ENCODE measurements around the gene GRIK4.
"Not testable (repeated sequence)": the region's sequence is repeated elsewhere in the genome, so short reads cannot be mapped to it uniquely, and the experiment has no call there.

Gene GRIK4

DNA sequence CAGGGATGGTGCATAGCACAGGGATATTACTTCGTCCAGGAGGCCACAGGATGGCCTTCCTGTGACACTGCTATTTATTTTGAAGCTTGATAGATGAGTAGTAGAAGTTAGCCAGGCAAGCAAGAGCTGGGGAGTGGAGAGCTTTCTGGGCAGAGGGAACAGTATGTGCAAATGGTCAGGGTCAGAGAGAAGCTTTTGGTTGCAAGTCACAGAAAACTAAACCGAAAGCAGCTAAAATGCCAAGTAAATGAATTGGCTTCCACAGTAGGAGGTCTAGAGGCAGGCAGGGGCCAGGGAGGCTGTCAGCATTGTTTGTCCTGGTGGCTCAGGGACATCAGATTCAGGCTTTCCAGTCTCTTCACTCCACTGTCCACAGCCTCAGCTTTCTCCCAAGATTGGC, 247.5 kb downstream of the GRIK4 start:
- no peaks in the 10 kb centered on the region for H3K36me3 ChIP-seq (ENCODE audit: insufficient read depth, low read length)
- H3K4me1 ChIP-seq (ENCODE audit: insufficient read depth, low read length) = 0 out of 2 replicates have a peak, but pooled peaks cover 6% of the 10 kb centered on the region
- 57% methylated on average over 2 of the region's 2 CpGs for WGBS
- no peaks in the 10 kb centered on the region for H3K9me3 ChIP-seq (ENCODE audit: insufficient read depth, low read depth, low read length)
- H3K27me3 ChIP-seq (ENCODE audit: insufficient read depth, low read length) = no peaks in the 10 kb centered on the region
- no peak overlapping the region for H3K27ac ChIP-seq (ENCODE audit: low read depth, low read length)
- no peak overlapping the region for H3K4me3 ChIP-seq (ENCODE audit: low read length)
- no peak overlapping the region for H3K9ac ChIP-seq (ENCODE audit: low read depth, low read length)

DNA sequence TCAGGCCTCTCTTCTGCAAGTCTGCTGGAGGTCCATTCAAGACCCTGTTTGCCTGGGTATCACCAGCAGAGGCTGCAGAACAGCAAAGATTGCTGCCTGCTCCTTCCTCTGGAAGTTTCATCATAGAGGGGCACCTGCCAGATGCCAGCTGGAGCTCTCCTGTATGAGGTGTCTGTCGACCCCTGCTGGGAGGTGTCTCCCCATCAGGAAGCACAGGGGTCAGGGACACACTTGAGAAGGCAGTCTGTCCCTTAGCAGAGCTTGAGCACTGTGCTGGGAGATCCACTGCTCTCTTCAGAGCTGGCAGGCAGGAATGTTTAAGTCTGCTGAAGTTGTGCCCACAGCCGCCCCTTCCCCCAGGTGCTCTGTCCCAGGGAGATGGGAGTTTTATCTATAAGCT, 254.2 kb downstream of the GRIK4 start:
- H3K36me3 ChIP-seq (ENCODE audit: insufficient read depth, low read length); H3K9ac ChIP-seq (ENCODE audit: low read depth, low read length); H3K27ac ChIP-seq (ENCODE audit: low read depth, low read length); H3K27me3 ChIP-seq (ENCODE audit: insufficient read depth, low read length); H3K9me3 ChIP-seq (ENCODE audit: insufficient read depth, low read depth, low read length); H3K4me3 ChIP-seq (ENCODE audit: low read length); H3K4me1 ChIP-seq (ENCODE audit: insufficient read depth, low read length): not testable (repeated sequence)
- 86% methylated on average over 2 of the region's 2 CpGs for whole genome bisulfite sequencing

DNA sequence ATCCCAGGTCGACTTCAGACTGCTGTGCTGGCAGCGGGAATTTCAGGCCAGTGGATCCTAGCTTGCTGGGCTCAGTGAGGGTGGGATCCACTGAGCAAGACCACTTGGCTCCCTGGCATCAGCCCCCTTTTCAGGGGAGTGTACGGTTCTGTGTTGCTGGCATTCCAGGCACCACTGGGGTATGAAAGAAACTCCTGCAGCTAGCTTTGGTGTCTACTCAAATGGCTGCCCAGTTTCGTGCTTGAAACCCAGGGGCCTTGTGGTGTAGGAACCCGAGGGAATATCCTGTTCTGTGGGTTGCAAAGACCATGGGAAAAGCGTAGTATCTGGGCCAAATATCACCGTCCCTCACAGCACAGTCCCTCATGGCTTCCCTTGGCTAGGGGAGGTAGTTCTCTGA, 254.8 kb downstream of the GRIK4 start:
- H3K9me3 ChIP-seq (ENCODE audit: insufficient read depth, low read depth, low read length) = peaks cover 3% of the 10 kb centered on the region; the same call in 1 of the 2 replicates
- peaks cover 4% of the 10 kb centered on the region; the same call in 1 of the 2 replicates for H3K4me1 ChIP-seq (ENCODE audit: insufficient read depth, low read length)
- H3K36me3 ChIP-seq (ENCODE audit: insufficient read depth, low read length) = no peaks in the 10 kb centered on the region
- no peaks in the 10 kb centered on the region for H3K27me3 ChIP-seq (ENCODE audit: insufficient read depth, low read length)
- 84% methylated on average over 7 of the region's 7 CpGs for WGBS
- H3K9ac ChIP-seq (ENCODE audit: low read depth, low read length) = no peak overlapping the region
- no peak overlapping the region for H3K27ac ChIP-seq (ENCODE audit: low read depth, low read length)
- H3K4me3 ChIP-seq (ENCODE audit: low read length) = no peak overlapping the region

DNA sequence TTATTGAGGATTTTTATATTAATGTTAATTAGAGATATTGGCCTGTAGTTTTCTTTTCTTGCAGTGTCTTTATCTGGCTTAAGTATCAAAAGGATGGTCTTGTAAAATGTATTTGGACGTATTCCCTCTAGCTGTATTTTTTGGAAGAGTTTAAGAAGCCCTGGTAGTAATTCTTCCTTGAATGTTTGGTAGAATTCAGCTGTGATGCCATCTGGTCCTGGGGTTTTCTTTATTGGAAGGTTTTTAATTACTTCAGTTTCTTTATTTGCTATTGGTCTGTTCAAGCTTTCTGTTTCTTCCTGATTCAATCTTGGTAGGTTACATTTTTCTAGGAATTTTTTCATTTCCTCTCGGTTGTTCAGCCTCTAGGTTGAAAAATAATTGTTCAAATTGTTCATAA, 257.4 kb downstream of the GRIK4 start:
- Histone ChIP-seq H3K36me3 (ENCODE audit: insufficient read depth, low read length) (no peaks in the 10 kb centered on the region), H3K4me1 (ENCODE audit: insufficient read depth, low read length) (peaks cover 6% of the 10 kb centered on the region; the same call in 1 of the 2 replicates), H3K27me3 (ENCODE audit: insufficient read depth, low read length) (no peaks in the 10 kb centered on the region), H3K4me3 (ENCODE audit: low read length) (no peak overlapping the region), H3K27ac (ENCODE audit: low read depth, low read length) (no peak overlapping the region), H3K9me3 (ENCODE audit: insufficient read depth, low read depth, low read length) (peaks cover 8% of the 10 kb centered on the region; the same call in 1 of the 2 replicates), H3K9ac (ENCODE audit: low read depth, low read length) (no peak overlapping the region)
- WGBS = 88% methylated on average over 1 of the region's 2 CpGs

DNA sequence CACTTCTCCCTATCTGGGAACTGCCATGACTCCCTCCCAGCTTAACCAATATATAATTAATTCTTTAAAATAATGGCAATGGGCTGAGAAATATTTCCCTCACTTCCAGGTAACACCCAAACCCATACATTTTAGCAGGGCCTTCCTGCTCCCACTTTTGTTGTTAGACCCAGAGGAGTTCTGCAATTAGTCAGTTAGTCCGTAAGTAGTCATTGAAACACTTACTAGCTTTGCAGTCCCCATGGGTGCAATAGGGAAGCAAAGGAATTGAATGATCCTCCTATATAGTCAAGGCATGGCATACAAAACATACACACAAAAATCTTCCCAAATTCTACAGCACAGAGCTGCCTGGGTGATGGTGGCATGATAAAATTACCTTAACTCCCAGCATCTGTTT, 258.4 kb downstream of the GRIK4 start:
- peaks cover 6% of the 10 kb centered on the region; the same call in 1 of the 2 replicates for H3K4me1 ChIP-seq (ENCODE audit: insufficient read depth, low read length)
- no peak overlapping the region for H3K27ac ChIP-seq (ENCODE audit: low read depth, low read length)
- H3K4me3 ChIP-seq (ENCODE audit: low read length) = no peak overlapping the region
- H3K36me3 ChIP-seq (ENCODE audit: insufficient read depth, low read length) = no peaks in the 10 kb centered on the region
- no peaks in the 10 kb centered on the region for H3K27me3 ChIP-seq (ENCODE audit: insufficient read depth, low read length)
- H3K9ac ChIP-seq (ENCODE audit: low read depth, low read length) = no peak overlapping the region
- 92% methylated on average over 1 of the region's 1 CpG for WGBS
- H3K9me3 ChIP-seq (ENCODE audit: insufficient read depth, low read depth, low read length) = peaks cover 8% of the 10 kb centered on the region; the same call in 1 of the 2 replicates

DNA sequence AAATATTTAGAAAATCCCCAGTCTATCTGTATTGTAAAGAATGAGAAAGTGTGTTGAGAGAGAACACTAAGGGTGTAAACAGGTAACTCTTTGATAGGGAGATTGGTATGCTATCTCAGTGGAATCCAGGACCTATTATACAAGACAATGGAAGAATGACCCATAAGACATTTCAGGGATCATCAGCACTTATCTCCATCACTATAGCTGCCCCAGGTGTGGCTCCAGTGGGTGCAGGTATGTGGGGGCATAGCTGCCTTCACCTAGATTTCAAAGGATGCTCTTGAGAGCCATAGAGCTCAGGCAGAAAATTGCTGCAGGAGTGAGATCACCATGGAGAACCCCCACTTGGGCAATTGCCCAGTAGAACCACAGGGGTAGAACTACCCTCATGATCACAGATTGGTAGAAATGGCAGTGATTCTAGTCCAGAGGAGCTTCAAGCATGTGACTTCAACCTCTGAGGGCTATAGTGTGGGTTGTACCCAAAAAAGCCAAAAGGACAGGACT, 260.1 kb downstream of the GRIK4 start:
- Histone ChIP-seq H3K9ac (ENCODE audit: low read depth, low read length) (no peak overlapping the region), H3K4me3 (ENCODE audit: low read length) (no peak overlapping the region), H3K27ac (ENCODE audit: low read depth, low read length) (peak overlapping the region; percentile 70; the same call in 1 of the 2 replicates), H3K36me3 (ENCODE audit: insufficient read depth, low read length) (no peaks in the 10 kb centered on the region), H3K9me3 (ENCODE audit: insufficient read depth, low read depth, low read length) (peaks cover 8% of the 10 kb centered on the region; the same call in 1 of the 2 replicates), H3K27me3 (ENCODE audit: insufficient read depth, low read length) (no peaks in the 10 kb centered on the region), H3K4me1 (ENCODE audit: insufficient read depth, low read length) (peaks cover 11% of the 10 kb centered on the region)

DNA sequence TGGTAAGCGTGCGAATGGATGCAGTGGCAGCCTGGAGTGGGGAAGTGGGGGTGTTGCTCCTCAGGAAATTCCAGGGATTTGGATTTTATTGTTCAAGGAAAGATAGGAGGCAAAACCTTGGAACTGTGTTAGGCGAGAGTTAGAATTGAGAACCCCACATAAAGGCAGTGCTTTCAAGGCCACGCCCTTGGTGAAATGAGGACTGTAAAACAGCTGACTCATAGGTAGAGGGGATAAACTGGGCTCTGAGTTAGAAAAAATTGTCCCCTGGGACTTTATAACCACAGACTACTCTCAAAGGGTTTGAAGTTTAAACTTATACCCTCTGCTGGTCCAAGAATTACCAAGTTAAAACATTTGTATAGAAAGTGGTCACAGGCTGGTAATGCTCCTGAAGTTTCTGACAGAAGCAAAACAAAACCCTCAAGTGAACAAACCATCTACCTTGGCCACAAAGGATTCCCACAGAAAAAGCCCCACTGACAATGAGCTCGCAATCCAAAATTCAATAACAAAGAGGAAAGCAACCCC, 262.0 kb downstream of the GRIK4 start:
- Histone ChIP-seq H3K9ac (ENCODE audit: low read depth, low read length) (no peak overlapping the region), H3K36me3 (ENCODE audit: insufficient read depth, low read length) (no peaks in the 10 kb centered on the region), H3K4me3 (ENCODE audit: low read length) (no peak overlapping the region), H3K27me3 (ENCODE audit: insufficient read depth, low read length) (no peaks in the 10 kb centered on the region), H3K4me1 (ENCODE audit: insufficient read depth, low read length) (peaks cover 20% of the 10 kb centered on the region), H3K27ac (ENCODE audit: low read depth, low read length) (no peak overlapping the region), H3K9me3 (ENCODE audit: insufficient read depth, low read depth, low read length) (peaks cover 6% of the 10 kb centered on the region; the same call in 1 of the 2 replicates)
- WGBS = 94% methylated on average over 5 of the region's 5 CpGs

DNA sequence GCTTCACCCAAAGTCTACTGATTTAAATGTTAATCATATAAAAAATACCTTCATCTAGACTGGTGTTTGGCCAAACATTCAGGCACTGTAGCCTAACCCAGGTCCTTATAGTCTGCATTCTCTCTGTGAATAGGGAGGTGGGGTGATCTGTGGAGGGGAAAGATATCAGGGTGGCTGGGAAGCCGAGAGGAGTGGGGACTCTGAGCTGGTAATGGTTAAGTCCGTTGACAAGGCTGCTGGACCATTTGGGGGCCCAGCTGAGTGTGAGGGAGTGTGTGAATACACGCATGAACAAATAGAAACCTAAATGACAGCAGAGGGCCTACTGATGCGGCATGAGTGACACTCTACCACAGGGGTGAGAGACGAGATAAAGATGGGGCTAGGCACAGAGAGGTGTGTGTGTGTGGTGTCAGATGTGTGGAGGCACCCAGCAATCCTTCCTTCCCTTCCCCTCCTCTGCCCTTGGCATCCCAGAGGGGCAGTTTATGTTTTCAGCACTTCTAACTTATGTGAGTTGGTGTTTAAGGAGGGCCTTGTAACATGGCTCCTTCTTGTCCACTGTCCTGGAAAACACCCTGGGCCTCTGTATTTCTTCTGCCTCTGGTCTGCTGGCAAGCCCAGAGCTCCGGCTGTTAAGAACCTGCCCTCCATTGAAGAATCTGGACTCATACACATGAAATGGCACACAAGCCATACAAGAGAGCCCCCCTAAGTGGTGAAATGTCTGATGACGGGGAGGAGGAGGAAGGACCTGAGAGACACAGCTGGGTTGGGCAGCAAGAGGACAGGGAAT, 263.2 kb downstream of the GRIK4 start:
- Histone ChIP-seq H3K27me3 (ENCODE audit: insufficient read depth, low read length) (no peaks in the 10 kb centered on the region), H3K9ac (ENCODE audit: low read depth, low read length) (no peak overlapping the region), H3K9me3 (ENCODE audit: insufficient read depth, low read depth, low read length) (peaks cover 6% of the 10 kb centered on the region; the same call in 1 of the 2 replicates), H3K4me1 (ENCODE audit: insufficient read depth, low read length) (peaks cover 23% of the 10 kb centered on the region), H3K4me3 (ENCODE audit: low read length) (no peak overlapping the region), H3K36me3 (ENCODE audit: insufficient read depth, low read length) (no peaks in the 10 kb centered on the region), H3K27ac (ENCODE audit: low read depth, low read length) (no peak overlapping the region)
- 94% methylated on average over 7 of the region's 7 CpGs for WGBS

DNA sequence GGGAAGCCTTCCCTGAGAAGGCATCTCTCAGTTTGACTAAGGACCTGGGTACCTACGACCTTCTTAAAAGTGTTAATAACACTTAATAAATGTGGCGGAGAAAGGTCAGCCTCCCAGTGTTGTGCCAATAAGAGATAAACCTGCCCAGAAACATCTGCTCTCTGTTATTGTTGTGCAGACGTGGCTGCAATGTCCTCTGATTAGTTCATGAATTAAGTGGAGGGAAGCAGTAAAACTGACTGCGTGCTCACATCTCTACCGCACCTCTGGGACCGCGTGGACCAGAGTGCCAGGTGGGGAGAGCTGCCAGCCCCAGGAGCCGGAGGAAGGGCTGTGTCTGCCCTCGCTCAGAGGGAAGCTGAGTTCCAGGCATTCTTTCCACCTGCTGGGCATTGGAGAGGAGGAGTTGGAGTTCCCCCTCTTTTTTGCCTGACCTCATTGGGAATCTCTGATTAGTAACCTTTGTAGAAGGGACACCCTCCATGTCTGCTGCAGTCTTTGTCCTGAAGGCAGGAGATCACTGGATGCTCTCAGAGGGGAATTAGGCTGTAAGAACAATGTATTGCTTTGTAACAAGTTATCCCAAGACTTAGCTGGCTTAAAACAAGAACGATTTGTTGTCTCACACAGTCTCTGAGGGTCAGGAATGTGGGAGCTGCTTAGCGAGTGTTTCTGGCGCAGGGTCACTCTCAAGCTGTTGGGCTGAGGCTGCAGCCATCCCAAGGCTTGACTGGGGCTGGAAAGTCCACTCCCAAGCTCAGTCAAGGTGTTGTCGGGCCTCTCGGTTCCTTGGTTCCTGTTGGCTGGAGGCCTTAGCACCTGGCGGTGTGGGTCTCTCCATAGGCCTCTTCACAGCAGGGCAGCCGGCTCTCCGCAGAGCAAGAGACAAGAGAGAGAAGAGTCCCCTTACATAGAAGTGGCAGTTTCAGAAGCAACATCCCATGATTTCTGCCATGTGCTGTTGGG, 264.7 kb downstream of the GRIK4 start:
- Histone ChIP-seq H3K4me1 (ENCODE audit: insufficient read depth, low read length) (peaks cover 19% of the 10 kb centered on the region), H3K36me3 (ENCODE audit: insufficient read depth, low read length) (no peaks in the 10 kb centered on the region), H3K27ac (ENCODE audit: low read depth, low read length) (peak overlapping the region; percentile 47), H3K4me3 (ENCODE audit: low read length) (no peak overlapping the region), H3K9me3 (ENCODE audit: insufficient read depth, low read depth, low read length) (peaks cover 6% of the 10 kb centered on the region; the same call in 1 of the 2 replicates), H3K9ac (ENCODE audit: low read depth, low read length) (no peak overlapping the region; the same call in 1 of the 2 replicates), H3K27me3 (ENCODE audit: insufficient read depth, low read length) (no peaks in the 10 kb centered on the region)
- 82% methylated on average over 17 of the region's 17 CpGs for WGBS

DNA sequence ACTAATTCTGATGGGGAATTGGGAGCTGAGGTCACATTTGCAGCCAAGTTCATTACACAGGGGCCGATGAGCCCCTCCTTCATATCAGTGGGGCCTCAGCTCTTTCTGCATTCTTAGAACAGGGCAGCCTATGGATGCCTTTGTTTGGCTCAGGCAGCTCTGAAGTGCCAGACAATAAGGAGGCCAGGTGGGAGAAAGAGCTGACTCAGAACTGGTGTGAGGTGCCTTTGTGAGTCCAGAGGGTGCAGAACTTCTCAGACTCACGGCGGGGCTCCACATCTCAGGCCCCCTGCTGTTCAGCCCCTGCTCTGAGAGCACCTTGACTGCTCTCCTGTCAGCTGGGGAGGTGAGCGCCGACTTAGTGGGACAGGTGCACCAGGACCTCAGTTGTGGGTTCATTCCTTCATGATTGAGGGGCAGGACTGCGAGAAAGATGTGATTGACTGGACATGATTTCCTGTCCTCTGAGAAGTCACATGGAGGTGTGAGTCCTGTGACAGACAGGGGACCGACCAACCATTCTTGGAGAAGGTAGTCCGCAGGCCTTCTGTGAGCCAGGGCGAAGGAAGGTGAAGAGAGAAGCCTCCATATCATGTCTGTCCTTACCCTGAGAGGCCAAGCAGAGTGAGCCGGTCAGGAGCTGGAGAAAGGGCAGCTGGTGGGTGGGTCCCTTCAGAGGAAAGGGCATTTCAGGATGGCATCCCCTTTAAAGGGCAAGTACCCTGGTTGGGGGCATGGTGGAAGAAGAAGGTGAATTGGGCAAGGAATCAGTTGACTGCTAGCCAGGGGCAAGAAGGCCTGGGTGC, 267.3 kb downstream of the GRIK4 start:
- whole genome bisulfite sequencing = 85% methylated on average over 10 of the region's 10 CpGs
- H3K27ac ChIP-seq (ENCODE audit: low read depth, low read length) = peak overlapping the region; percentile 21; the same call in 1 of the 2 replicates
- peaks cover 20% of the 10 kb centered on the region for H3K4me1 ChIP-seq (ENCODE audit: insufficient read depth, low read length)
- no peaks in the 10 kb centered on the region for H3K36me3 ChIP-seq (ENCODE audit: insufficient read depth, low read length)
- H3K9me3 ChIP-seq (ENCODE audit: insufficient read depth, low read depth, low read length) = peaks cover under 1% of the 10 kb centered on the region; the same call in 1 of the 2 replicates
- H3K9ac ChIP-seq (ENCODE audit: low read depth, low read length) = no peak overlapping the region
- H3K27me3 ChIP-seq (ENCODE audit: insufficient read depth, low read length) = no peaks in the 10 kb centered on the region
- no peak overlapping the region for H3K4me3 ChIP-seq (ENCODE audit: low read length)

Data from HUES64 (cell line).